NCI-H1417 (cell line): ENCODE data around the gene CAND1.
"Not testable (repeated sequence)": the region's sequence is repeated elsewhere in the genome, so short reads cannot be mapped to it uniquely, and the experiment has no call there.

Source experiments
- DNase-seq, 3 experiments: peaks; one replicate each; lab custom pipeline; 2025; lab: John Stamatoyannopoulos, UW

Gene CAND1

GRCh38 chr12:67341086-67341485, 71.9 kb downstream of the CAND1 start:
- not testable (repeated sequence) for DNase-seq

GRCh38 chr12:67344979-67345710, 76.0 kb downstream of the CAND1 start:
- no peak for DNase-seq

- DNase-seq: no peak
Observed at GRCh38 chr12:67348683-67349082, 79.5 kb downstream of the CAND1 start.

GRCh38 chr12:67352682-67353081, 83.5 kb downstream of the CAND1 start:
- no peak for DNase-seq

- no peak for DNase-seq
Observed at GRCh38 chr12:67354322-67354721, 85.2 kb downstream of the CAND1 start.

GRCh38 chr12:67354966-67355365, 85.8 kb downstream of the CAND1 start:
- DNase-seq: peak in 1 of 3 experiments; percentile 27

- peak; percentile 54 to 89 (median 81) for DNase-seq
Observed at GRCh38 chr12:67355428-67356379, 86.5 kb downstream of the CAND1 start.

GRCh38 chr12:67356380-67356774, 87.2 kb downstream of the CAND1 start:
- peak in 1 of 3 experiments; percentile 54 for DNase-seq

- no peak for DNase-seq
Observed at GRCh38 chr12:67357376-67358125, 88.4 kb downstream of the CAND1 start.

GRCh38 chr12:67358781-67359338, 89.7 kb downstream of the CAND1 start:
- DNase-seq: peak in 1 of 3 experiments; percentile 78

- DNase-seq: no peak
Observed at GRCh38 chr12:67362526-67362925, 93.4 kb downstream of the CAND1 start.

- peak; percentile 24 to 65 (median 26) for DNase-seq
Observed at GRCh38 chr12:67364228-67364627, 95.1 kb downstream of the CAND1 start.

GRCh38 chr12:67365131-67365530, 96.0 kb downstream of the CAND1 start:
- no peak for DNase-seq

GRCh38 chr12:67367843-67368242, 98.7 kb downstream of the CAND1 start:
- DNase-seq: no peak
